MM.1S (cell line): ENCODE results near the gene ALDH1A2.

ENCODE experiments used
- EZH2 ChIP-seq: fragments of 300-600 bp; sonication (generic); optimal IDR thresholded peaks from 2 replicates; pipeline ENCODE3; 2017; ENCODE audit warnings: low read depth, mild to moderate bottlenecking, antibody characterized with exemption, low read length, mixed read lengths
- EZH2phosphoT487 ChIP-seq: fragments of 300-600 bp; sonication (generic); IDR thresholded peaks from 2 replicates; pipeline ENCODE4 v1.6.1; 2018; ENCODE audit warnings: antibody characterized with exemption, low read length
- TF ChIP-seq, protein P1 (sequence below): fragments of 300-600 bp; sonication (generic); IDR thresholded peaks from 2 replicates; pipeline ENCODE4 v1.5.1; 2016; ENCODE audit warnings: antibody characterized with exemption, low read length, mixed read lengths

DNA sequence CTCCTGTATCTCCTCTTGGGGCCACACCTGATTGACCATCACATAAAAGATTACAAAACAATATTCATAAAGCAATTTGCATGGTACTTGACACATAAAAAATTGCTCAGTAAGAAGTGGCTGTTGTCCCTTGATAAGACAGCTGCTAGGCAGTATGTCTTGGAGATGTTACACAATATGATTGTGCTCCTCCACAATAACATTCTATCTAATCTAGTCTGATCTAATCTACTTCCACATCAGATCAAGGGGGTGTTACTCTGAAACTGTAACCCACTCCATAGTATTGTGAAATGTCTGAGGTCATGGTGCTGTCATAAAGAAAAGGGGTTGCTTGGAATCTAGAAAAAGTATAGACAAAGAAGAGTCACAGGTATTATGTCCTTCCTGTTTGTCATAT, 49.3 kb upstream of the ALDH1A2 start:
- TF ChIP-seq EZH2 (no peak), EZH2phosphoT487 (no peak)
- TF ChIP-seq, protein P1, sequence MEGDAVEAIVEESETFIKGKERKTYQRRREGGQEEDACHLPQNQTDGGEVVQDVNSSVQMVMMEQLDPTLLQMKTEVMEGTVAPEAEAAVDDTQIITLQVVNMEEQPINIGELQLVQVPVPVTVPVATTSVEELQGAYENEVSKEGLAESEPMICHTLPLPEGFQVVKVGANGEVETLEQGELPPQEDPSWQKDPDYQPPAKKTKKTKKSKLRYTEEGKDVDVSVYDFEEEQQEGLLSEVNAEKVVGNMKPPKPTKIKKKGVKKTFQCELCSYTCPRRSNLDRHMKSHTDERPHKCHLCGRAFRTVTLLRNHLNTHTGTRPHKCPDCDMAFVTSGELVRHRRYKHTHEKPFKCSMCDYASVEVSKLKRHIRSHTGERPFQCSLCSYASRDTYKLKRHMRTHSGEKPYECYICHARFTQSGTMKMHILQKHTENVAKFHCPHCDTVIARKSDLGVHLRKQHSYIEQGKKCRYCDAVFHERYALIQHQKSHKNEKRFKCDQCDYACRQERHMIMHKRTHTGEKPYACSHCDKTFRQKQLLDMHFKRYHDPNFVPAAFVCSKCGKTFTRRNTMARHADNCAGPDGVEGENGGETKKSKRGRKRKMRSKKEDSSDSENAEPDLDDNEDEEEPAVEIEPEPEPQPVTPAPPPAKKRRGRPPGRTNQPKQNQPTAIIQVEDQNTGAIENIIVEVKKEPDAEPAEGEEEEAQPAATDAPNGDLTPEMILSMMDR: no peak
